Fibroblast of skin of left biceps (primary cell): Measurements from ENCODE around the gene SYT15B.
"Not testable (repeated sequence)": the region's sequence is repeated elsewhere in the genome, so short reads cannot be mapped to it uniquely, and the experiment has no call there.

Source experiments
- DNase-seq, 2 experiments: peaks; one replicate each; pipeline ENCODE4 v3.0.0-alpha.2; 2013; ENCODE audit warnings: low read depth in 2 of 2

SYT15B gene

DNA sequence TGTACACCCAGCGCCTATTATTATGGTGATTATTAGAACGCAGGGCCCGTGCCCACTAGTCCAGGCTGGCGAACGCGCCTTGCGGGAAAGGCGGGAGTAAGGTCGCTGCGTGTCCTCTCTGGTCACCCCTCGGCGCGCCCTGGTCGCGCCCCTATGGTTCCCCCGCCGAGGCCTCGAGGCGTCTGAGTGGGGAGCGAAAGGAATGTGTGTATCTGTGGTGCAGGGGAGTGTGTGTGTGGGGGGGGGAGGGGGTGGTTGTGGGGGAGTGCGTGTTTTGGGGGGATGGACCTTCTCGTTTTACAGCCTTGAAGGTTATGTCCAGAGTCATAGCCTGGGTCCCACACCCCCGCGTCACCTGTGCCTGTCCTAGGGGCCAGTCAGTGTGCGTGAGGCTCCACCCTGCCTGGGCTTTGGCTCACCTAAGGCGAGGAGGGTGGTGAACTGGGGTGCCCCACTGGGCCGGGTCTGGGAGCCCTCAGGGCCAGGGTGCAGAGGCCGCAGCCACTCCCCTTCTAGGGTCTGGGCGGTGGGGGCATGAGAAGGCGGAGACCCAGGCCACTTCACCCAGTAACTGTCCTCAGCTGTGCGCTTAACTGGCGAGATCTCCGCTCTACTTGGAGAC, at the start of gene SYT15B:
Gene SYT15B (minus strand): TSS at position 39 of the 622 bp plus-strand sequence. CDS start 952 bp downstream, outside the sequence.
- not testable (repeated sequence) for DNase-seq

DNA sequence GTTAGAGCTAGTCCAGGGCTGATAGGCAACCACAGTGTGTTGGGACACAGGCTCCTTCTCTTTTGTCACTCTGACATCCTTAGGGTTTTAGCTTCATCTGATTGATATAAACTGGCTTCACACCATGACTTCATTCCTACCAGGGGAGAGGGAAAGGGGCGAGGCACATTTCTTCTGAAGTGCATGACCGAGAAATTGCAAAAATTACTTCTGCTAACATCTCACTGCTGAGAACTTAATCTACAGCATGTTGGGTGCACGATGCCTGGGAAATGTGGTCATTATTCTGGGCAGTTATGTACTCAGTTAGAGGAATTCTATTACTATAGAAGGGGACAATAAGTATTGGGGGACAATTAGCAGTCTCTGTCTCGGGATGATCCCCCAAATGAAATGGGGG, 16.2 kb upstream of the SYT15B start:
- not testable (repeated sequence) for DNase-seq

DNA sequence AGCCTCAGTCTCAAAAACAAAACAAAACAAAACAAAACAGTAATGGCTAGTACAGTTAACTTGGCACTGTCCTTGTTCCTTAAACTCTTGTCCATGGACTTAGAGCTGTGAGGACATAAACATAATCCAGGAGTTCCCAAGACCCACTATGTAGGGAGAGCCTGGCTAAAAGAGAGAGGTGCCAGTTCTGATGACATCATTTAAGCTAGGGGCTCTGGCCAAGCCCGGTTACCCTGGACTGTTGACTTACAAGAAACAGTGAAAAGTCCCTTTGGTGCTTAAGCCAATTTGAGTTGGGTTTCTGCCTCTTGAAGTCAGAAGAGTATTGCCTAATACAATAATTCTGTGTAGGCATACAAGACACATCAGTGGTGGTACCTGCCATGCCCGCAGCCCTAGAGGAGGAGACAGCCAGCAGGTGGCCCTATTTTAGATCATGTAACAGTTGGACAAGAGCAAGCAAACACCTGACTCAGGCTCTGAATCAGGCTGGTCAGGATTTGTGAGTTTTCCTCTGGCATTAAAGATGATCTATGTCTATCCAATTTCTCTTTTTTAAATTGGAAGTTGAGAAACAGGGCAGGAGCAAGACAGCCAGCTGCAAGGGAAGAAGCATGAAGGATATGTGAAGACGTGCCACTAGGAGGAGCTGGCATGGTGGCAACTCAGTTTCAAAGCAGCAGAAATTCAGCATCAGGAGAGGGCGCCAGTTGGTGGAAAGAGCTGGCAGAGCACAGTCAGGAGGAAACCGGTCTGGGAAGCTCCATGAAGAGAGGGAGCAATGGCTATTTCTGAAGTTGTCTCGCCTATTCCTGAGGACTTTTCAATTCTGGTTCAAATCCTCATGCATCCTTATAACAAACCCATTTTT, 12.2 kb upstream of the SYT15B start:
- peak in 1 of 2 experiments; percentile 4 for DNase-seq

DNA sequence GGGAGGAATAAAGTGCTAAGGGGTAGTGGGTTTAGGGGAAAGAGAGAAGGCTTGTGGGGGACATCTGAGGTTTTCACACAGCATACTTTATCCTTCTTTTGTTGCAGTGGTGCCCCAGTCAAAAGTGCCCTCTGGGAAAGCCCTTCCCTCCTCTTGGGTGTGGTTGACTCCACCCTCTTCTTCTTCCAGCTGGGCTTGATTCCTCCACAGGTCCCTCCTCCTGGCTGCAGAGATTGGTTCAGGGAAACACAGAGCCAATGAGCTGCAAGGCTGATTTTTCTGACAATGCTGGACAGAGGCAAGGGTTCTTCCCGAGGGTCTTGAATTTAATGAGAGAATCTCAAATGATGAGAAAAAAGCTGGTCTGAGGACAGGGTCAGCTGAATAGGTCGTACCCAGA, 7.4 kb upstream of the SYT15B start:
- not testable (repeated sequence) for DNase-seq

DNA sequence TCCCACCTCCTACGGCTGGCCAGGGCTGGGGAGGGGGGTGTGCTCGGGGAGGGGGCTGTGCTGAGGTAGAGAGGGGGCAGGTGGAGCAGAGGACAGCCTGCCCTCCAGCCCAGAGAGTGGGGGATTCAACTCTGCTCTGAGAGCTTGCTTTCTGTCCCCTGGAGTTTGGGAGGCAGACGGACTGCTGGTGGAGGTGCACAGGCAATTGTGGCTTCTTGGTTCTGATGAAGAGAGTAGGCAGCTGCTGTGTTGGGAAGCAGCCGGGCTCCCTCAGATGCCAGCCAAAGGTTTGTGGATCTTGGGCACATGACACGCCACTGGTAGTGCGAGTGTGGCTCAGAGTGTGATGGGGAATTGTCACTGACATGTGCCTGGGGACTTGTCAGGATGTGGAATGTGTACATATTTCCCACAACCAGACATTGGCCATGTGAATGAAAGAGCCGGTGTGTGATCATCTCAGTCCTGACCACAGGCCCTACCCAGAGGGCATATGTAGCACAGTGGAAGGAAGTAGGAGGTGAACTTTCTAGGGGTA, 5.3 kb upstream of the SYT15B start:
- DNase-seq = not testable (repeated sequence)

DNA sequence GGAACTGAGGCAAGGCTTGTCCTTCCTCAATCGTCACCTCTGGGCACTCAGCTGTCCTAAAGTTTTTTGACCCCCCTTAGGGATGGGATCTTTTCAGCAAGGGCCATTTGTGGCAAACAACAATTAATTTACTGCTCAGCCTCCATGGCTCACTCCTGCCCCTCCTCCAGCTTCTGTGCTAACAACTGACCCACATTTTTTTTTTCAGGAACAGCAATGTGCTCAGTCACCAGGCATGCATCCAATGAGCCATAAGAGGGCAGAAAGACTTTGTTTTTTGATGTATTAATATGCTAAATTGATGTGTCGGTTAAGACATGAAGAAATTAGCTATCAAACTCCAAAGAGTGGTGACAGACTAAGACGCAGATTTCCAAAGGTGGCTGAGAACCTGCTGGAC, 4.7 kb upstream of the SYT15B start:
- DNase-seq = peak in 1 of 2 experiments; percentile 21

DNA sequence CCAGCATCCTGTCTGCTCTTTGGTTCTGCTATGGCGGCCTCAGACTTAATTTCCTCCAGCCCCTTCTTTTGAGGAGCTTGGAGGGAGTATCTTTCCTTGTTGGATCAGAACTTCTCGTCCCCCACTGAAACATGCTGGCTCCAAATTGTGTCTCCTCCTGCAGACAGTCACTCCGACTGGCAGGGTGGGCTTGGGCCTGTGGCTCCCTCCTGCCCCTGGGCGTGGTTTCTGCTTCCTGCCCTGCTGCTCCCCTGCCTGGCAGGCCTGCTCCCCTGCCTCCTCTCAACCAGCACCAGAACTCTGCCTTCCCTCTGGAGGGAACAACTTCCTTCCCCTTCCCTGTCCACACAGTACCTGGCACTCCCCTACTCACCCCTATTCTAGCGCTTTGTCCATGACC, 3.8 kb upstream of the SYT15B start:
- not testable (repeated sequence) for DNase-seq

- DNase-seq = not testable (repeated sequence)
Measured at GRCh38 chr10:47765232-47765631, 1.8 kb upstream of the SYT15B start.

GRCh38 chr10:47762674-47763553, 478 bp downstream of the SYT15B start:
- not testable (repeated sequence) for DNase-seq

GRCh38 chr10:47758855-47759254, 4.5 kb downstream of the SYT15B start:
- DNase-seq = not testable (repeated sequence)

DNA sequence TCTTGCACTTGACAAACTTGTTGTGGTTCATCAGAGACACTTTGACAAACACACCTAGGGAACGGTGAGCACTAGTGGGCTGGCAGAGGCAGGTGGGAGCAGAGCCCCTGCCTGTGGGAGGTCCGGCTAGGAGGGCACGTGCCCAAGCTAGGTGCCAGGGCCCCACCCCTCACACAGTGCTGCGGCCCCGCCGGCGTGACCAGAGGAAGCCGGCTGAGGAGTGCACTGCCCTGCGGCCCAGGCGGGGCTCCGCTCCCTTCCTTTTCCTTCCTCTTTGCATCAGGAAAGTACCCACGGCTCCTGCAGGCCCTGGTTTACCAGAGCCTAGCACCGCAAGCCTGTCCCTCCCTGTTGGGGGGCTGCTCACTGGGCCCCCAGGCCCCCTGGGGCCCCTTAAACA, 7.2 kb downstream of the SYT15B start:
- DNase-seq = not testable (repeated sequence)

- not testable (repeated sequence) for DNase-seq
Measured at GRCh38 chr10:47753871-47754270, 9.5 kb downstream of the SYT15B start.

- DNase-seq = not testable (repeated sequence)
Measured at GRCh38 chr10:47753176-47753575, 10.2 kb downstream of the SYT15B start.

DNA sequence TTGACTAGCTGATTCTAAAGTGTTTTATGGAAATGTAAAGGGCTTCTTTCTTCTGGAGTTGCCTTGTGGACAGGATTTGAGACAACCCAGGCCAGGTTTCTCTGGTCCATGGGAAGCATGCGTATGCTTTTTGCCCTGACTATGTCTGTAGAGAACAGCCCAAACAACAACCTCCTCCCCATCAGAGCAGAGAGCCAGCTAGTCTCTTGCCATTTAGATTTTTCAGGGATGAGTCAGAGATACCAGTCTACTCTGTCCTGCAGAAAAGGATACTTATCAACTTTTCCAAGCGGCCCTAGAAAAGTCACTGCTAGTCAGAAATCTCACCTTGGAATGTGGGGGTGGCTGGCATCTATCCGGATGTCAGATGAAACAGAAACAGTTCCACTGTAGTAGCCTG, 11.6 kb downstream of the SYT15B start:
- DNase-seq = not testable (repeated sequence)

DNA sequence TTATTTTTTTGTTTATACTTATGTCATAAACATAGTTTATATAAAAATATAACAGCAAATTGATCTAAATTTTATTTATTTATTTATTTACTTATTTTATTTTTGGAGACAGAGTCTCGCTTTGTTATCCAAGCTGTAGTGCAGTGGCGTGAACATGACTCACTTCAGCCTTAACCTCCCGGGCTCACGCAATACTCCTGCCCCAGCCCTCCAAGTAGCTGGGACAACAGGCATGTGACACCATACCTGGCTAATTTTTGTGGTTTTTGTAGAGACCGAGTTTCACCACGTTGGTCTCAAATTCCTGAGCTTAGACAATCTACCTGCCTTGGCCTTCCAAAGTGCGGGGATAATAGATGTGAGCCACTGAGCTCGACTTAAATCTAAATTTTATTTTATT, 13.0 kb downstream of the SYT15B start:
- DNase-seq = not testable (repeated sequence)

GRCh38 chr10:47746780-47747376, 16.5 kb downstream of the SYT15B start:
- DNase-seq = not testable (repeated sequence)

DNA sequence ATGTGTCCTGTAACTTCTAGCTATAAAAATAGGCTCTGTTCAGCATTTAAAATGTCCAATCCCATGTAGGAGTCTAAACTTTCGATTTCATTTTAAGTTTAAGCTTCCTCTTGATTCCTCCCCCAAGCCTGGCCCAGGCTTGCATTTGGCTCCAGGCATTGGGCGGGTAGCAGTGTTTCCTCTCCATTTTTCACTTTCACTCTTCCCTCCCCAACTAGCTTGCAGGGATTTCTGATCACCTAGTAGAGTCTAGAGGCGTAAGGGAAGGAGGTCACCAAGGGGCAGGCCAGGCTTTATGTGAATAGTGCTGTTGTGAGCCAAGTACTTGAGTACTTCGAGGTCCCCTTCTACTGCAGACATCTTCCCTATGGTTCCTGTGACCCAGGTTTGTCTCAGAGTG, 18.5 kb downstream of the SYT15B start:
- DNase-seq = not testable (repeated sequence)

DNA sequence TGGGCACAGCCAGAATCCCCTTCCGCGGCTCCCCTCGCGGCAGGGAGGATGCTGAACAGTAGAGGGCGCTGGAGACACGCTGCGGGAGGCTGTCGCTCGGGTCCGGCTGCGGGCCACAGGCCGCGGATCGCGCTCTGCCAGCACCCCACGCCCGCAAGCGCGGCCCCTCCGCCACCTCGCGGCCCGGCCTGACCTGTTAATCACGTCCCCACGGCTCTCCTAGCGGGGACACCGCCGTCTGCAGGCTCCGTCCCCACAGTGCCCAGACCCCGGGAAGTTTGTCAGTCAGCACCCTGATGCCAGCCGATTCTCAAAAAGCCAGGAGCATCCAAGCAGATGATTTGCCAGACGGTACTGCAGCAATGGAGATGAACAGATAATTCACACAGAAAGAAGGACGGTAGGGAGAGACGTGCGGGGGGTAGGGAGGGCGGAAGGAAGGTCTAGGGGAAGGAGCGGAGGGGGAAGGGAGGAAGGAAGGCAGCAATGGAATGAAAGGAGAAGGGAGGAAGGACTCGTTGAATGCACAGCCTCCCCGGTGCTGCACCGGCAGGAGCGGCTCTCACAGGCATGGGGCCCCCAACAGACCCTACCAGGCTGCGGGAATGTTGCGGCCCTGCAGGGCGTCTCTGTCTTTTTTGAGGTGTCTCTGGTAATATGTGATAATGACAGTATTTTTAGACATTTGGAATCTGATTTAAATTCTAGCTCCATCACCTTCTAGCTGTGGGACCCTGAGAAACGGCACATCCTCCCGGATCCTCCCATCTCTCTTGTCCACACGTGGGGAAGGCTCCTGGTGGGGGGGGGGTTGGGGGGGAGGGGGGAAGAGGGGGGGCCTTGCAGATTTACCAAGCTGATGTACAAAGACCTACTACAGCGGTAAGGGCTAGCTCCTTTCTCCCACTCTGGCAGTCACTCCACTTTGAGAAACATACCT, 19.5 kb downstream of the SYT15B start:
- DNase-seq = not testable (repeated sequence)

- DNase-seq = not testable (repeated sequence)
Measured at GRCh38 chr10:47740868-47741267, 22.5 kb downstream of the SYT15B start.

- not testable (repeated sequence) for DNase-seq
Measured at GRCh38 chr10:47730911-47731310, 32.5 kb downstream of the SYT15B start.
